Gastrocnemius medialis (tissue), 4 donors: ENCODE data around the gene OPA3. TPM values are rescaled to one million over a fixed set of nuclear protein-coding genes. Genes with fewer than 3 reads are reported as not detected.

ENCODE experiments used
- ATAC-seq, 2 donors: fragments of 150-250 bp; one replicate each; pipeline ENCODE4 v1.9.1; 2016
- DNase-seq, 2 donors: peaks; one replicate each; pipeline ENCODE4 v3.0.0-alpha.2; 2019
- H3K27ac ChIP-seq, 4 donors: fragments of 200-600 bp; sonication (generic); 1 replicate in 1 of 4; 2 replicates in 3 of 4; pipeline ENCODE4 v1.5.1; 2016 to 2018; ENCODE audit warnings: mild to moderate bottlenecking in 2 of 4, moderate library complexity in 1 of 4
- H3K27me3 ChIP-seq, 3 donors: fragments of 200-600 bp; sonication (generic) in 2 of 3; 1 replicate in 1 of 3; 2 replicates in 2 of 3; pipeline versions ENCODE4 v1.5.1 to v1.6.0; 2016 to 2019; ENCODE audit warnings: mild to moderate bottlenecking in 1 of 3, moderate library complexity in 1 of 3
- H3K36me3 ChIP-seq, 2 donors: fragments of 200-600 bp; sonication (generic) in 1 of 2; one replicate each; pipeline ENCODE4 v1.5.1; 2017 to 2018
- H3K4me1 ChIP-seq, 2 donors: fragments of 200-600 bp; sonication (generic) in 1 of 2; one replicate each; pipeline ENCODE4 v1.5.1; 2016 to 2017; ENCODE audit warnings: mild to moderate bottlenecking in 2 of 2
- H3K4me3 ChIP-seq, 4 donors: fragments of 200-600 bp; sonication (generic) in 3 of 4; 1 replicate in 1 of 4; 2 replicates in 3 of 4; pipeline ENCODE4 v1.5.1; 2016 to 2019; ENCODE audit warnings: mild to moderate bottlenecking in 2 of 4
- H3K9me3 ChIP-seq, 3 donors: fragments of 200-600 bp; sonication (generic) in 2 of 3; 1 replicate in 1 of 3; 2 replicates in 2 of 3; pipeline ENCODE4 v1.5.1; 2016 to 2019
- CTCF ChIP-seq, 5 experiments: fragments of 450-650 bp in 3 of 5; fragments of 200-600 bp in 2 of 5; sonication (generic) in 2 of 5; IDR thresholded peaks in 4 of 5; conservative IDR thresholded peaks in 1 of 5; 1 replicate in 4 of 5; 2 replicates in 1 of 5; pipeline ENCODE4 v1.5.1; 2016 to 2019; ENCODE audit warnings: antibody characterized with exemption in 5 of 5, mild to moderate bottlenecking in 3 of 5, moderate library complexity in 3 of 5
- POLR2A ChIP-seq, 2 donors: fragments of 450-650 bp; IDR thresholded peaks; one replicate each; pipeline ENCODE4 v1.6.1; 2017; ENCODE audit warnings: antibody characterized with exemption in 2 of 2, mild to moderate bottlenecking in 2 of 2, moderate library complexity in 2 of 2
- in situ Hi-C, 4 donors: fragments of 200-750 bp; cut with MboI; loops; one replicate each; pipeline versions ENCODE4 v1.15.0 to v1.8.0; 2017; ENCODE audit warnings: low sequenced_read_pairs in 4 of 4
- intact Hi-C: fragments of 100-400 bp; cut with DNase I; formaldehyde crosslinking; loops from one replicate; pipeline ENCODE4 v1.15.1; 2023; ENCODE audit warnings: low total_unique reads
- total RNA-seq, 4 donors: library from RNA; depleted of rRNA; stranded (reverse); fragments of >200 nt; gene quantifications; one replicate each; pipeline versions ENCODE4 v1.1.0 to v1.2.3, GENCODE V29; 2016

The OPA3 gene
- total RNA-seq, 4 donors from 2014 or later, result 14.8 to 32.5 (median 20.3) TPM

GRCh38 chr19:45581576-45581975 is 3.0 kb downstream of the OPA3 start:
- Histone ChIP-seq H3K27me3 (no peaks in the 10 kb centered on the region), H3K4me3 (no peak overlapping the region), H3K9me3 (no peaks in the 10 kb centered on the region), H3K4me1 (peaks cover 23 to 38% of the 10 kb centered on the region in 2 donors), H3K27ac (no peak overlapping the region), H3K36me3 (no peaks in the 10 kb centered on the region)
- TF ChIP-seq CTCF (IDR thresholded peaks at IDR 0.05 in 4 of 5, conservative IDR thresholded peaks at IDR 0.05 in 1 of 5), result no peak
- no peak for TF ChIP-seq POLR2A (IDR thresholded peaks at IDR 0.05)
- intact Hi-C loops (loop anchor here (5.0 kb wide), 1 partner anchor 154 kb away; no protein-coding TSS in a partner anchor), in situ Hi-C loops (no loop called here)
- ATAC-seq, result no peak
- DNase-seq, result no peak

- no peak for ATAC-seq
These were observed 5.7 kb downstream of the OPA3 start for GRCh38 chr19:45578861-45579260.

GRCh38 chr19:45577111-45577905 is 7.3 kb downstream of the OPA3 start:
- in situ Hi-C loops, result no loop called here
- DNase-seq (peak; percentile 65 to 79), ATAC-seq (peak; percentile 96 to 97)
- Histone ChIP-seq H3K9me3 (no peaks in the 10 kb centered on the region), H3K27me3 (no peaks in the 10 kb centered on the region), H3K36me3 (no peaks in the 10 kb centered on the region), H3K27ac (peak overlapping the region; percentile 65 to 81 (median 78)), H3K4me1 (peaks cover 24 to 49% of the 10 kb centered on the region in 2 donors), H3K4me3 (no peak overlapping the region)
- no peak for TF ChIP-seq CTCF (IDR thresholded peaks at IDR 0.05 in 4 of 5, conservative IDR thresholded peaks at IDR 0.05 in 1 of 5)
- no peak for TF ChIP-seq POLR2A (IDR thresholded peaks at IDR 0.05)
- intact Hi-C loops, result no loop called here

More at GRCh38 chr19:45578861-45579260, 5.7 kb downstream of the OPA3 start:
- no peak for DNase-seq
- TF ChIP-seq CTCF (IDR thresholded peaks at IDR 0.05 in 4 of 5, conservative IDR thresholded peaks at IDR 0.05 in 1 of 5), result no peak
- TF ChIP-seq POLR2A (IDR thresholded peaks at IDR 0.05), result no peak
- Histone ChIP-seq H3K36me3 (no peaks in the 10 kb centered on the region), H3K27ac (peak overlapping the region in 2 of 4 donors; percentile 81), H3K9me3 (no peaks in the 10 kb centered on the region), H3K4me1 (peaks cover 28 to 51% of the 10 kb centered on the region in 2 donors), H3K4me3 (no peak overlapping the region), H3K27me3 (no peaks in the 10 kb centered on the region)
- in situ Hi-C loops (no loop called here), intact Hi-C loops (no loop called here)

GRCh38 chr19:45576682-45577081 is 7.9 kb downstream of the OPA3 start:
- peaks cover 24 to 50% of the 10 kb centered on the region in 2 donors for H3K4me1 ChIP-seq
- intact Hi-C loops, result no loop called here

More at GRCh38 chr19:45576682-45577081, 7.9 kb downstream of the OPA3 start:
- Histone ChIP-seq H3K9me3 (no peaks in the 10 kb centered on the region), H3K36me3 (no peaks in the 10 kb centered on the region), H3K4me3 (no peak overlapping the region), H3K27me3 (no peaks in the 10 kb centered on the region), H3K27ac (peak overlapping the region; percentile 65 to 81 (median 78))
- TF ChIP-seq CTCF (IDR thresholded peaks at IDR 0.05 in 4 of 5, conservative IDR thresholded peaks at IDR 0.05 in 1 of 5), result no peak
- TF ChIP-seq POLR2A (IDR thresholded peaks at IDR 0.05), result no peak
- DNase-seq (no peak), ATAC-seq (peak; percentile 3 to 7)
- in situ Hi-C loops, result no loop called here
